Measurements from ENCODE around the gene SEZ6.

SEZ6 gene

GRCh38 chr17:28969706-28970393, 36.0 kb downstream of the SEZ6 start:
- Histone ChIP-seq H3K4me3 (ENCODE audit: low read length) (no peak overlapping the region), H3K36me3 (ENCODE audit: control insufficient read depth, insufficient read depth, low read length, severe bottlenecking) (no peaks in the 10 kb centered on the region), H3K4me1 (ENCODE audit: control insufficient read depth, insufficient read depth, low read length) (peaks cover 32% of the 10 kb centered on the region), H3K27me3 (replicated peaks; ENCODE audit: control insufficient read depth, insufficient read depth, low read length) (peaks cover 63% of the 10 kb centered on the region), H3K9ac (ENCODE audit: low read length) (no peak overlapping the region), H3K9me3 (ENCODE audit: control insufficient read depth, low read length) (no peaks in the 10 kb centered on the region)
- no peak for DNase-seq (ENCODE audit: low read depth)

GRCh38 chr17:28968914-28969295, 36.9 kb downstream of the SEZ6 start:
- DNase-seq (ENCODE audit: low read depth): no peak
- Histone ChIP-seq H3K36me3 (ENCODE audit: control insufficient read depth, insufficient read depth, low read length, severe bottlenecking) (no peaks in the 10 kb centered on the region), H3K4me1 (ENCODE audit: control insufficient read depth, insufficient read depth, low read length) (peaks cover 32% of the 10 kb centered on the region), H3K4me3 (ENCODE audit: low read length) (no peak overlapping the region), H3K9ac (ENCODE audit: low read length) (no peak overlapping the region), H3K9me3 (ENCODE audit: control insufficient read depth, low read length) (no peaks in the 10 kb centered on the region), H3K27me3 (replicated peaks; ENCODE audit: control insufficient read depth, insufficient read depth, low read length) (peaks cover 53% of the 10 kb centered on the region)

DNA sequence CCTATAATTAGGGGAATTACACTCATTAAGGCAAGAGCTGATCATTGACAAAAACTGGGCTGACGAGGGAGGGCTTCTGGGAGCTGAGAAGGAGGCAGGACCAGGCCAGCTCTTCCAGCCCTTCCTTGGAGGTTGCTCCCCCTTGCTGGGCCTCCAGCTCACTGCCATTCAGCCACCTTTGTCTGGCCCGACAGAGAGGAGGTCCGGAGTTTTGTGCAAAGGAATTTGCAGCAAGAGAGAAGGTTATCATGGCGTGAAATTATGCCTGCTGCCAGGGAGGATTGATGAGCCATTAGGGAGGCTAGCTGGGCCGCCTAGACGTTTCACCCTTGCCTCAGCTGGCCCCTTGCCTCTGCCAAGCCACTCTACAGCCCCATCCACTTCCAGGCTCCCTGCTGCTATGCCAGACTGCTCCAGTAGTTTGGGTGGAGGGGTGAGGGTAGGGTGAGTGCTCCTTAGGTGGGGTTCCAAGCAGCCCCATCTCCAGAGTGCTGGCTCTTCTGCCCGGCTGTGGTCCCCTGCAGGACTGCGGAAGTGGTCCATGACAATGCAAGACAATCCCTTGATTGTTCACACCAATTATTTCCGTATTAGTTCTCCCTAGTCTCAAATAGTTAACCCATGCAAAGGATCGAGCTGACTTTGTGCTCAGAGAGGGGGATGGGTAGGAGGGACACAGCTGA, 37.5 kb downstream of the SEZ6 start:
- Histone ChIP-seq H3K36me3 (ENCODE audit: control insufficient read depth, insufficient read depth, low read length, severe bottlenecking) (no peaks in the 10 kb centered on the region), H3K4me3 (ENCODE audit: low read length) (no peak overlapping the region), H3K27me3 (replicated peaks; ENCODE audit: control insufficient read depth, insufficient read depth, low read length) (peaks cover 53% of the 10 kb centered on the region), H3K4me1 (ENCODE audit: control insufficient read depth, insufficient read depth, low read length) (peaks cover 27% of the 10 kb centered on the region), H3K9me3 (ENCODE audit: control insufficient read depth, low read length) (no peaks in the 10 kb centered on the region), H3K9ac (ENCODE audit: low read length) (no peak overlapping the region)
- DNase-seq (ENCODE audit: low read depth): peak; percentile 26

DNA sequence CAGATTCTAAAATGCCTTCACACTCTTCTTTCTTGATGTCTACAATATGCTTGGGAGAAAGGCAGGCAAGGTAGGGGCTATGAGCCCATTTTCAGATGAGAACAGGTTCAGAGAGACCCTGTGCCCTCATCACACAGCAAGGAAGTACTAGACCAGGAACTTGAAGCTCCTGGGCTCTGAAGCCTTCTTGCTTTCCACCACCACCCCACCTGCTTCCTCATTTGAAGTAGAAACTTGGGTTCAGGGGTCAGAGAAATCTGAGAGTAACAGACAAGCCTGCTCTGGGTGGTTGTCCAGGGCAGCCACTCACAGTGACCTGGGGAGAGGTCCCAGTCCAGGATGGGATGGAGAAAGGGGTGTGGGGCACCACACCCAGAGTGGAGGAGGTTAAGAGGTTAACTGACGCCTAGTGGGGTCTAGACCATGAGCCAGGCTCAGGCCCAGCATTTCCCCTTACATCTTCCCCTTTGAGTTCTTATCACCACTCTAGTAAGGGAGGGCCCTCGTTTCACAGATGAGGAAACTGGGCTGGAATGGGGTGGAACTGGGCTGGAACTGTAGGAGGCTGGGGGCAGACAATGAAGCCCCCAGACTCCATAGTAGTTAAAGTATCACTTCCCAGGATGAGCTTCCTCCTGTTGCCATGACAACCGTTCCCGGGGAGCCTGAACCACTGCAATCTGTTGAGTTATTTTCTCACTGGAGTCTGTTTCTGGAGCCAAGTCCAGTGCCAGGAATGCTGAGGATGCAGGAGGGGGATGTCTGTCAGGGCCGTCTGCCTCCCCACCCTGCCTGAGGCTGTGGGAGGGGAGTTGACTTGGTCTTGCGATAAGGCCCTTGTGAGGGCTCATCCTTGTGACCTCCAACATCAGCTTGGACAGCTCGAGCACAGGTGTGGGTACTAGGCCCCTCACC, 38.4 kb downstream of the SEZ6 start:
- Histone ChIP-seq H3K9ac (ENCODE audit: low read length) (no peak overlapping the region), H3K4me3 (ENCODE audit: low read length) (no peak overlapping the region), H3K36me3 (ENCODE audit: control insufficient read depth, insufficient read depth, low read length, severe bottlenecking) (no peaks in the 10 kb centered on the region), H3K9me3 (ENCODE audit: control insufficient read depth, low read length) (no peaks in the 10 kb centered on the region), H3K27me3 (replicated peaks; ENCODE audit: control insufficient read depth, insufficient read depth, low read length) (peaks cover 48% of the 10 kb centered on the region), H3K4me1 (ENCODE audit: control insufficient read depth, insufficient read depth, low read length) (peaks cover 27% of the 10 kb centered on the region)
- no peak for DNase-seq (ENCODE audit: low read depth)

DNA sequence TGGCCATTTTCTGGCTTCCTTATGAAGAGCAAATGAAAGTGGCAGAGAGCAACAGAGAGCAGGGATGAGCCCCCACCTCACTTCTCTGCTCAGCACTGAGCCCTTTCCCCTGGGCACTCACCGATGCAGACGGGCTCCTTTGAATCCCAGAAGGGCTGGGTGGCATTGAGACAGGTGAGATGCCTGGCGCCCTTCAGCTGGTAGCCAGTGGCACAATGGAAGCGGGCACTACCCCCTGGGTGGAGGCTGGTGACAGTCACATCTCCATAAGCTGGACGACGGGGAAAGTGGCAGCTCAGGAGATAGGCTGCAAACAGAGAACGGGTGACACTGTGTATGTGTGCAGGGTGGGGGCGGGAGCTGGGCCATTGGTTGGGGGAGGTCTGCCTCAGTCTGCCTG, 42.0 kb downstream of the SEZ6 start:
- no peaks in the 10 kb centered on the region for H3K9me3 ChIP-seq (ENCODE audit: control insufficient read depth, low read length)
- peaks cover 13% of the 10 kb centered on the region for H3K4me1 ChIP-seq (ENCODE audit: control insufficient read depth, insufficient read depth, low read length)
- H3K9ac ChIP-seq (ENCODE audit: low read length): no peak overlapping the region
- no peak for DNase-seq (ENCODE audit: low read depth)
- H3K4me3 ChIP-seq (ENCODE audit: low read length): no peak overlapping the region
- H3K36me3 ChIP-seq (ENCODE audit: control insufficient read depth, insufficient read depth, low read length, severe bottlenecking): no peaks in the 10 kb centered on the region
- peaks cover 45% of the 10 kb centered on the region for H3K27me3 ChIP-seq (replicated peaks; ENCODE audit: control insufficient read depth, insufficient read depth, low read length)

DNA sequence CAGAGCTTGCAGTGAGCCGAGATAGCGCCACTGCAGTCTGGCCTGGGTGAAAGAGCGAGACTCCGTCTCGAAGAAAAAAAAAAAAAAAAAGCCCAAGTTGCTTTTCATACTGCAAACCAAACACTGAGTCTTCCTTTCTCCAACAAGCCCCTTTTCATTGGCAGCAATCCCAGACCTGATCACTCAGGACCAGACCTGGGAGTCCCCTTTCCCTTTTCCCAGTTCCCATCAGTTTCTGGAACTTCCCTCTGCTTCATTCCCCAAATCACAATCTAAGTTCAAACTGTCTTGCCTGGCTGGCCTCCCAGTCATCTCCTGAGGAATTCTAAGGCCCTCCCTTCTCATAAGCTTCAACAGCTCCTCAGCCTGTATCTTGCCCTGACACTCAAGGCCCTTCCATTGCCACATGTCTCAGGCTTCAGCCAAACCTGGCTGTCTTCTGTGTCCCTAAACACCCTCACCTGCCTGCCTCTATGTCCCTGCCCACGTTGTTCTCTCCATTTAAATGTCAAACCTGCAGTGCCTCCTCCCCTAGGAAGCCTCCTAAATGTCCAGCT, 42.7 kb downstream of the SEZ6 start:
- Histone ChIP-seq H3K4me1 (ENCODE audit: control insufficient read depth, insufficient read depth, low read length) (peaks cover 6% of the 10 kb centered on the region), H3K36me3 (ENCODE audit: control insufficient read depth, insufficient read depth, low read length, severe bottlenecking) (no peaks in the 10 kb centered on the region), H3K27me3 (replicated peaks; ENCODE audit: control insufficient read depth, insufficient read depth, low read length) (peaks cover 43% of the 10 kb centered on the region), H3K9me3 (ENCODE audit: control insufficient read depth, low read length) (no peaks in the 10 kb centered on the region), H3K9ac (ENCODE audit: low read length) (no peak overlapping the region), H3K4me3 (ENCODE audit: low read length) (no peak overlapping the region)
- DNase-seq (ENCODE audit: low read depth): no peak

- DNase-seq (ENCODE audit: low read depth): no peak
- Histone ChIP-seq H3K27me3 (replicated peaks; ENCODE audit: control insufficient read depth, insufficient read depth, low read length) (peaks cover 31% of the 10 kb centered on the region), H3K4me1 (ENCODE audit: control insufficient read depth, insufficient read depth, low read length) (no peaks in the 10 kb centered on the region)
Measured at GRCh38 chr17:28961391-28961790, 44.4 kb downstream of the SEZ6 start.

DNA sequence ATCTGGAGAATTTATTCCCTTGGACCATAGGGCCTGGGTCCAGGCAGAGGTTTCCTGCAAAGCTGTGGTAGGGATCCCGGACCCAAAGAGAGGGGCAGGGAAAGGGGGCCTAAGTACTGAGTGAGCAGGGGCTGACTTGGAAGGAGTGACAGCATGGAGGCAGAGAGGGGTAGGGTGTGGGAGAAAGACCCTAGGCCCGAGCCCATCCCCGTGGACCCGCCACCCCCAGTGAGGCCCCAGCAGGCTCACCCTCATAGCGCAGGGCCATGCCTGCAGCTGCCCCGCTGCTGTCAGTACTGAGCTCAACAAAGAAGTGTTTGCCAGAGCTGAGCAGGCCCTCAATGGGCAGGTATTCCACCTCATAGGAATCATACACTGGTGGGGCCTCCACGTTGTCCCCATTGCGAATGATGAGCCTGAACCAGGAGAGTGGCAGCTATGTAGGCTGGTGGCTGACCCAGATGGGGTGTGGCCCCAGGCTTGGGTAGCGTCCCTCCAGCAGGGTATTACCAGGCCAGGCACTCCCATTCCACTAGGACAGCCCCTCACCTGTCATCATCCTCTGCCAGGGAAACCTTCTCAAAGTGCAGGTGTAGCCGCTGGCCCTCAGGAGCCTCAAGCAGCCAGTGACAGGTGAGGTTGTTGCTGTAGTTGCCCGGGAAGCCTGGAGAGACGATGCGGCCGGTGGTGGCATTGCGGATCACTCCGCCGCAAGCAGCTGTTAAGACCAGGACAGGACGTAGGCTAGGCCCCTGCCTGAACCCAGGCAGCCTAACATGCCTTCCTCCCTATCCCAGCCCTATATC, 45.4 kb downstream of the SEZ6 start:
- no peaks in the 10 kb centered on the region for H3K36me3 ChIP-seq (ENCODE audit: control insufficient read depth, insufficient read depth, low read length, severe bottlenecking)
- H3K4me3 ChIP-seq (ENCODE audit: low read length): no peak overlapping the region

More at GRCh38 chr17:28961391-28961790, 44.4 kb downstream of the SEZ6 start:
- Histone ChIP-seq H3K4me3 (ENCODE audit: low read length) (no peak overlapping the region), H3K36me3 (ENCODE audit: control insufficient read depth, insufficient read depth, low read length, severe bottlenecking) (no peaks in the 10 kb centered on the region), H3K9me3 (ENCODE audit: control insufficient read depth, low read length) (no peaks in the 10 kb centered on the region), H3K9ac (ENCODE audit: low read length) (no peak overlapping the region)

DNA sequence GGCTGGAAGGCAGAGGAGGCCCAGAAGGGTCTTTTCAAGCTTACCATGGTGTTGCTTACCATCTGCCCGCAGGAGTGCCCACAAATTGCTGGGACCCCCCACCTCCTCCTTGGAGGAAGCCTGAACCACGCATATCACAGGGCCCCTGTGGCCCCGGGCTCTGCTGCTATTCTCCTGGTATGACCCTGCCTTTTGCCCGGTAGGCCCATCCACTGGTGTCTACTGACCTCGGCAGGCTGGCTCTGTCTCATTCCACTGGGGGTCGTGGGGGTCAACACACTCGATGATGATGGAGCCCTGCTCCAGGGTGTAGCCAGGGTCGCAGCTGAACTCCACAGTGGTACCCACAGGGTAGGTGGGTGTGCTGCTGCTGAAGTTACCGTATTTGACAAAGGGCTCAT, 46.4 kb downstream of the SEZ6 start:
- H3K9me3 ChIP-seq (ENCODE audit: control insufficient read depth, low read length): no peaks in the 10 kb centered on the region
- DNase-seq (ENCODE audit: low read depth): no peak
- no peak overlapping the region for H3K9ac ChIP-seq (ENCODE audit: low read length)
- H3K4me1 ChIP-seq (ENCODE audit: control insufficient read depth, insufficient read depth, low read length): no peaks in the 10 kb centered on the region
- H3K4me3 ChIP-seq (ENCODE audit: low read length): no peak overlapping the region
- peaks cover 31% of the 10 kb centered on the region for H3K27me3 ChIP-seq (replicated peaks; ENCODE audit: control insufficient read depth, insufficient read depth, low read length)
- H3K36me3 ChIP-seq (ENCODE audit: control insufficient read depth, insufficient read depth, low read length, severe bottlenecking): no peaks in the 10 kb centered on the region

More for the DNA sequence above, 45.4 kb downstream of the SEZ6 start:
- Histone ChIP-seq H3K4me1 (ENCODE audit: control insufficient read depth, insufficient read depth, low read length) (no peaks in the 10 kb centered on the region), H3K9me3 (ENCODE audit: control insufficient read depth, low read length) (no peaks in the 10 kb centered on the region), H3K27me3 (replicated peaks; ENCODE audit: control insufficient read depth, insufficient read depth, low read length) (peaks cover 31% of the 10 kb centered on the region), H3K9ac (ENCODE audit: low read length) (no peak overlapping the region)
- no peak for DNase-seq (ENCODE audit: low read depth)

- Histone ChIP-seq H3K9ac (ENCODE audit: low read length) (no peak overlapping the region), H3K27me3 (replicated peaks; ENCODE audit: control insufficient read depth, insufficient read depth, low read length) (peaks cover 31% of the 10 kb centered on the region), H3K36me3 (ENCODE audit: control insufficient read depth, insufficient read depth, low read length, severe bottlenecking) (no peaks in the 10 kb centered on the region), H3K9me3 (ENCODE audit: control insufficient read depth, low read length) (no peaks in the 10 kb centered on the region), H3K4me1 (ENCODE audit: control insufficient read depth, insufficient read depth, low read length) (no peaks in the 10 kb centered on the region), H3K4me3 (ENCODE audit: low read length) (no peak overlapping the region)
- DNase-seq (ENCODE audit: low read depth): no peak
Measured at GRCh38 chr17:28958820-28959455, 46.9 kb downstream of the SEZ6 start.
